ENCODE results near the gene IL20RA.

The IL20RA gene

GRCh38 chr6:137006056-137006455 is 38.7 kb downstream of the IL20RA start:
- Mint-ChIP-seq H3K27me3 (peaks cover 37% of the 10 kb centered on the region), H3K4me3 (no peak overlapping the region)

GRCh38 chr6:137005073-137005472 is 39.7 kb downstream of the IL20RA start:
- no peak overlapping the region for H3K27ac Mint-ChIP-seq
- no peak overlapping the region for H3K4me3 Mint-ChIP-seq
- H3K9me3 Mint-ChIP-seq, result no peaks in the 10 kb centered on the region
- peaks cover 36% of the 10 kb centered on the region for H3K27me3 Mint-ChIP-seq
- intact Hi-C loops (cut with micrococcal nuclease), result no loop called here
- no peaks in the 10 kb centered on the region for H3K4me1 Mint-ChIP-seq (ENCODE audit: low read depth)
- H3K36me3 Mint-ChIP-seq (ENCODE audit: low read depth), result no peaks in the 10 kb centered on the region

More at GRCh38 chr6:137006056-137006455, 38.7 kb downstream of the IL20RA start:
- no peaks in the 10 kb centered on the region for H3K36me3 Mint-ChIP-seq (ENCODE audit: low read depth)
- intact Hi-C loops (cut with micrococcal nuclease), result no loop called here
- H3K9me3 Mint-ChIP-seq, result no peaks in the 10 kb centered on the region
- H3K27ac Mint-ChIP-seq, result no peak overlapping the region
- no peaks in the 10 kb centered on the region for H3K4me1 Mint-ChIP-seq (ENCODE audit: low read depth)

GRCh38 chr6:137002505-137002904 is 42.3 kb downstream of the IL20RA start:
- H3K27me3 Mint-ChIP-seq, result peaks cover 34% of the 10 kb centered on the region
- H3K36me3 Mint-ChIP-seq (ENCODE audit: low read depth), result no peaks in the 10 kb centered on the region
- no peaks in the 10 kb centered on the region for H3K4me1 Mint-ChIP-seq (ENCODE audit: low read depth)
- no peak overlapping the region for H3K4me3 Mint-ChIP-seq
- no peak overlapping the region for H3K27ac Mint-ChIP-seq
- intact Hi-C loops (cut with micrococcal nuclease), result no loop called here
- H3K9me3 Mint-ChIP-seq, result no peaks in the 10 kb centered on the region

GRCh38 chr6:137001977-137002302 is 42.8 kb downstream of the IL20RA start:
- Mint-ChIP-seq H3K27me3 (peaks cover 33% of the 10 kb centered on the region), H3K4me1 (ENCODE audit: low read depth) (no peaks in the 10 kb centered on the region), H3K36me3 (ENCODE audit: low read depth) (no peaks in the 10 kb centered on the region), H3K27ac (no peak overlapping the region), H3K4me3 (no peak overlapping the region), H3K9me3 (no peaks in the 10 kb centered on the region)
- intact Hi-C loops (cut with micrococcal nuclease), result no loop called here

GRCh38 chr6:137001299-137001976 is 43.3 kb downstream of the IL20RA start:
- Mint-ChIP-seq H3K4me3 (no peak overlapping the region), H3K4me1 (ENCODE audit: low read depth) (no peaks in the 10 kb centered on the region), H3K27me3 (peaks cover 35% of the 10 kb centered on the region), H3K9me3 (no peaks in the 10 kb centered on the region), H3K27ac (no peak overlapping the region), H3K36me3 (ENCODE audit: low read depth) (no peaks in the 10 kb centered on the region)
- intact Hi-C loops (cut with micrococcal nuclease), result no loop called here

- intact Hi-C loops (cut with micrococcal nuclease), result no loop called here
- Mint-ChIP-seq H3K36me3 (ENCODE audit: low read depth) (no peaks in the 10 kb centered on the region), H3K27ac (no peak overlapping the region), H3K4me3 (no peak overlapping the region), H3K4me1 (ENCODE audit: low read depth) (no peaks in the 10 kb centered on the region), H3K9me3 (no peaks in the 10 kb centered on the region), H3K27me3 (peaks cover 39% of the 10 kb centered on the region)
Observed at GRCh38 chr6:137000825-137001224, 43.9 kb downstream of the IL20RA start.

- H3K27ac Mint-ChIP-seq, result no peak overlapping the region
- no peak overlapping the region for H3K4me3 Mint-ChIP-seq
- peaks cover 47% of the 10 kb centered on the region for H3K27me3 Mint-ChIP-seq
- intact Hi-C loops (cut with micrococcal nuclease), result no loop called here
- H3K36me3 Mint-ChIP-seq (ENCODE audit: low read depth), result no peaks in the 10 kb centered on the region
- H3K9me3 Mint-ChIP-seq, result no peaks in the 10 kb centered on the region
- H3K4me1 Mint-ChIP-seq (ENCODE audit: low read depth), result peaks cover 5% of the 10 kb centered on the region
Observed at GRCh38 chr6:136995521-136995920, 49.2 kb downstream of the IL20RA start.

- intact Hi-C loops (cut with micrococcal nuclease), result no loop called here
- no peak overlapping the region for H3K4me3 Mint-ChIP-seq
- peaks cover 5% of the 10 kb centered on the region for H3K4me1 Mint-ChIP-seq (ENCODE audit: low read depth)
- no peak overlapping the region for H3K27ac Mint-ChIP-seq
- no peaks in the 10 kb centered on the region for H3K36me3 Mint-ChIP-seq (ENCODE audit: low read depth)
- no peaks in the 10 kb centered on the region for H3K9me3 Mint-ChIP-seq
- peaks cover 54% of the 10 kb centered on the region for H3K27me3 Mint-ChIP-seq
Observed at GRCh38 chr6:136994782-136995181, 50.0 kb downstream of the IL20RA start.

- Mint-ChIP-seq H3K36me3 (ENCODE audit: low read depth) (no peaks in the 10 kb centered on the region), H3K27ac (no peak overlapping the region), H3K9me3 (no peaks in the 10 kb centered on the region), H3K4me3 (no peak overlapping the region), H3K4me1 (ENCODE audit: low read depth) (peaks cover 5% of the 10 kb centered on the region), H3K27me3 (peaks cover 71% of the 10 kb centered on the region)
- intact Hi-C loops (cut with micrococcal nuclease), result no loop called here
Observed at GRCh38 chr6:136992113-136992512, 52.7 kb downstream of the IL20RA start.

- no peak overlapping the region for H3K27ac Mint-ChIP-seq
- no peaks in the 10 kb centered on the region for H3K36me3 Mint-ChIP-seq (ENCODE audit: low read depth)
- H3K9me3 Mint-ChIP-seq, result no peaks in the 10 kb centered on the region
- intact Hi-C loops (cut with micrococcal nuclease), result no loop called here
- H3K4me1 Mint-ChIP-seq (ENCODE audit: low read depth), result peaks cover 5% of the 10 kb centered on the region
- peaks cover 70% of the 10 kb centered on the region for H3K27me3 Mint-ChIP-seq
- H3K4me3 Mint-ChIP-seq, result no peak overlapping the region
Observed at GRCh38 chr6:136991646-136992045, 53.1 kb downstream of the IL20RA start.

GRCh38 chr6:136990754-136991153 is 54.0 kb downstream of the IL20RA start:
- Mint-ChIP-seq H3K4me3 (no peak overlapping the region), H3K9me3 (no peaks in the 10 kb centered on the region), H3K36me3 (ENCODE audit: low read depth) (no peaks in the 10 kb centered on the region), H3K27me3 (peaks cover 70% of the 10 kb centered on the region), H3K27ac (no peak overlapping the region), H3K4me1 (ENCODE audit: low read depth) (peaks cover 5% of the 10 kb centered on the region)
- intact Hi-C loops (cut with micrococcal nuclease), result no loop called here

- Mint-ChIP-seq H3K4me1 (ENCODE audit: low read depth) (peaks cover 5% of the 10 kb centered on the region), H3K4me3 (no peak overlapping the region)
Observed at GRCh38 chr6:136990242-136990578, 54.6 kb downstream of the IL20RA start.

GRCh38 chr6:136989571-136990241 is 55.1 kb downstream of the IL20RA start:
- no peaks in the 10 kb centered on the region for H3K36me3 Mint-ChIP-seq (ENCODE audit: low read depth)
- no peak overlapping the region for H3K4me3 Mint-ChIP-seq
- H3K4me1 Mint-ChIP-seq (ENCODE audit: low read depth), result peaks cover 5% of the 10 kb centered on the region
- H3K9me3 Mint-ChIP-seq, result no peaks in the 10 kb centered on the region
- H3K27me3 Mint-ChIP-seq, result peaks cover 66% of the 10 kb centered on the region
- H3K27ac Mint-ChIP-seq, result no peak overlapping the region
- intact Hi-C loops (cut with micrococcal nuclease), result no loop called here

More at GRCh38 chr6:136990242-136990578, 54.6 kb downstream of the IL20RA start:
- intact Hi-C loops (cut with micrococcal nuclease), result no loop called here
- H3K9me3 Mint-ChIP-seq, result no peaks in the 10 kb centered on the region
- H3K27me3 Mint-ChIP-seq, result peaks cover 68% of the 10 kb centered on the region
- no peak overlapping the region for H3K27ac Mint-ChIP-seq
- H3K36me3 Mint-ChIP-seq (ENCODE audit: low read depth), result no peaks in the 10 kb centered on the region

- Mint-ChIP-seq H3K9me3 (no peaks in the 10 kb centered on the region), H3K36me3 (ENCODE audit: low read depth) (no peaks in the 10 kb centered on the region), H3K27me3 (peaks cover 57% of the 10 kb centered on the region), H3K27ac (no peak overlapping the region), H3K4me1 (ENCODE audit: low read depth) (peaks cover 5% of the 10 kb centered on the region), H3K4me3 (no peak overlapping the region)
- intact Hi-C loops (cut with micrococcal nuclease), result no loop called here
Observed at GRCh38 chr6:136987526-136987925, 57.2 kb downstream of the IL20RA start.

- no peak overlapping the region for H3K27ac Mint-ChIP-seq
- no peaks in the 10 kb centered on the region for H3K9me3 Mint-ChIP-seq
- H3K4me3 Mint-ChIP-seq, result no peak overlapping the region
- no peaks in the 10 kb centered on the region for H3K36me3 Mint-ChIP-seq (ENCODE audit: low read depth)
- peaks cover 50% of the 10 kb centered on the region for H3K27me3 Mint-ChIP-seq
- intact Hi-C loops (cut with micrococcal nuclease), result no loop called here
- H3K4me1 Mint-ChIP-seq (ENCODE audit: low read depth), result no peaks in the 10 kb centered on the region
Observed at GRCh38 chr6:136985502-136985901, 59.3 kb downstream of the IL20RA start.
